ENCODE data around the gene SPOCD1. TPM values are rescaled to one million over a fixed set of nuclear protein-coding genes. Genes with fewer than 3 reads are reported as not detected.
A peak's percentile ranks its signal among the peaks of the same experiment; 100 is the strongest.

Gene SPOCD1
- total RNA-seq, 1 experiment from 2014 or later = 10.2 TPM

- Histone ChIP-seq H3K4me2 (peak overlapping the region; percentile 96), H3K79me2 (ENCODE audit: low read depth) (no peaks in the 10 kb centered on the region), H3F3A (ENCODE audit: insufficient read depth, low read depth) (peaks cover 35% of the 10 kb centered on the region), H3K9me3 (ENCODE audit: insufficient read depth, low read depth) (no peaks in the 10 kb centered on the region), H4K20me1 (ENCODE audit: insufficient read depth) (no peaks in the 10 kb centered on the region), H2AFZ (peak overlapping the region; percentile 70), H3K9me2 (ENCODE audit: insufficient read depth) (no peaks in the 10 kb centered on the region), H3K4me3 (peak overlapping the region; percentile 62), H3K27me3 (ENCODE audit: insufficient read depth, low read depth) (peaks cover 5% of the 10 kb centered on the region; the same call in 1 of the 2 replicates), H3K27ac (no peak overlapping the region), H3K4me1 (replicated peaks; ENCODE audit: insufficient read depth) (peaks cover 32% of the 10 kb centered on the region), H3K36me3 (ENCODE audit: low read depth) (no peaks in the 10 kb centered on the region)
- ChIA-PET CTCF (interaction anchor here (0.5 kb wide), 1 partner anchor 225 kb away, joined by 3 read pairs; no protein-coding TSS in a partner anchor), POLR2A (ENCODE audit: unreplicated experiment) (interaction anchor here (0.6 kb wide), 1 partner anchor 177 kb away, joined by 7 read pairs; no protein-coding TSS in a partner anchor)
- intact Hi-C loops (cut with micrococcal nuclease; ENCODE audit: unreplicated experiment) = loop anchor here (5.0 kb wide), 2 partner anchors 46 to 249 kb away; partner anchors contain the start of gene KHDRBS1
- peak; percentile 65 to 88 for DNase-seq
- TF ChIP-seq CTCF (conservative IDR thresholded peaks at IDR 0.05) = peak; percentile 90
- TF ChIP-seq EZH2 (IDR thresholded peaks at IDR 0.05; ENCODE audit: low read depth) = no peak
- BruUV-seq (replicated peaks) = no TSS peak
Observed at GRCh38 chr1:31762726-31763670, 52.8 kb downstream of the SPOCD1 start.

- no TSS peak for BruUV-seq (replicated peaks)
Observed at GRCh38 chr1:31762323-31762722, 53.5 kb downstream of the SPOCD1 start.

More at GRCh38 chr1:31762323-31762722, 53.5 kb downstream of the SPOCD1 start:
- no peak overlapping the region for H3K27ac ChIP-seq
- H4K20me1 ChIP-seq (ENCODE audit: insufficient read depth) = no peaks in the 10 kb centered on the region
- H3K36me3 ChIP-seq (ENCODE audit: low read depth) = no peaks in the 10 kb centered on the region
- peaks cover 32% of the 10 kb centered on the region for H3K4me1 ChIP-seq (replicated peaks; ENCODE audit: insufficient read depth)
- peaks cover 33% of the 10 kb centered on the region; the same call in 1 of the 2 replicates for H3F3A ChIP-seq (ENCODE audit: insufficient read depth, low read depth)
- no peaks in the 10 kb centered on the region for H3K9me3 ChIP-seq (ENCODE audit: insufficient read depth, low read depth)
- intact Hi-C loops (cut with micrococcal nuclease; ENCODE audit: unreplicated experiment) = loop anchor here (5.0 kb wide), 2 partner anchors 45 to 250 kb away; partner anchors contain the start of gene KHDRBS1
- peak overlapping the region; percentile 96 for H3K4me2 ChIP-seq
- peaks cover 5% of the 10 kb centered on the region; the same call in 1 of the 2 replicates for H3K27me3 ChIP-seq (ENCODE audit: insufficient read depth, low read depth)
- peak overlapping the region; percentile 62 for H3K4me3 ChIP-seq
- DNase-seq = no peak
- no peak for TF ChIP-seq CTCF (conservative IDR thresholded peaks at IDR 0.05)
- no peak for TF ChIP-seq EZH2 (IDR thresholded peaks at IDR 0.05; ENCODE audit: low read depth)
- CTCF ChIA-PET = no interaction called here
- POLR2A ChIA-PET (ENCODE audit: unreplicated experiment) = no interaction called here
- H2AFZ ChIP-seq = no peak overlapping the region
- H3K9me2 ChIP-seq (ENCODE audit: insufficient read depth) = no peaks in the 10 kb centered on the region
- H3K79me2 ChIP-seq (ENCODE audit: low read depth) = no peaks in the 10 kb centered on the region
